Tibial artery (tissue), 4 donors: ENCODE measurements around the gene MBD2.

ENCODE experiments used
- DNase-seq, 2 donors: peaks; one replicate each; pipeline ENCODE4 v3.0.0-alpha.2; 2019
- H3K27ac ChIP-seq, 2 donors: fragments of 200-600 bp; sonication (generic) in 1 of 2; 1 replicate in 1 of 2; 2 replicates in 1 of 2; pipeline ENCODE4 v1.5.1; 2018 to 2019; ENCODE audit warnings: mild to moderate bottlenecking in 1 of 2
- H3K27me3 ChIP-seq, 2 donors: fragments of 200-600 bp; sonication (generic) in 1 of 2; one replicate each; pipeline versions ENCODE4 v1.5.1 to v1.6.0; 2016 to 2019
- H3K36me3 ChIP-seq, 3 donors: fragments of 200-600 bp; sonication (generic) in 2 of 3; one replicate each; pipeline ENCODE4 v1.5.1; 2016 to 2019; ENCODE audit warnings: mild to moderate bottlenecking in 2 of 3
- H3K4me1 ChIP-seq, 4 donors: fragments of 200-600 bp; sonication (generic) in 2 of 4; 1 replicate in 3 of 4; 2 replicates in 1 of 4; pipeline ENCODE4 v1.5.1; 2016 to 2019
- H3K4me3 ChIP-seq, 2 donors: fragments of 200-600 bp; sonication (generic) in 1 of 2; 1 replicate in 1 of 2; 2 replicates in 1 of 2; pipeline ENCODE4 v1.5.1; 2018 to 2019; ENCODE audit warnings: mild to moderate bottlenecking in 2 of 2
- H3K9me3 ChIP-seq, 3 donors: fragments of 200-600 bp; sonication (generic) in 1 of 3; one replicate each; pipeline ENCODE4 v1.5.1; 2016 to 2019
- intact Hi-C: fragments of 100-400 bp; cut with DNase I; formaldehyde crosslinking; loops from one replicate; pipeline ENCODE4 v1.15.0; 2023; ENCODE audit warnings: low total_unique reads
- TF ChIP-seq, protein P1 (sequence below), 2 experiments: fragments of 200-600 bp in 1 of 2; fragments of 450-650 bp in 1 of 2; IDR thresholded peaks; one replicate each; pipeline ENCODE4 v1.5.1; 2017 to 2019; ENCODE audit warnings: antibody characterized with exemption in 2 of 2, mild to moderate bottlenecking in 1 of 2, moderate library complexity in 1 of 2

Gene MBD2

GRCh38 chr18:54140641-54141040 is 83.8 kb downstream of the MBD2 start:
- H3K4me1 ChIP-seq, result no peaks in the 10 kb centered on the region
- no peak overlapping the region for H3K4me3 ChIP-seq
- H3K27me3 ChIP-seq, result no peaks in the 10 kb centered on the region
- intact Hi-C loops, result no loop called here
- H3K36me3 ChIP-seq, result peaks cover 0 to 15% (median 13%) of the 10 kb centered on the region in 3 donors
- DNase-seq, result no peak
- H3K27ac ChIP-seq, result no peak overlapping the region
- H3K9me3 ChIP-seq, result no peaks in the 10 kb centered on the region
- TF ChIP-seq, protein P1, sequence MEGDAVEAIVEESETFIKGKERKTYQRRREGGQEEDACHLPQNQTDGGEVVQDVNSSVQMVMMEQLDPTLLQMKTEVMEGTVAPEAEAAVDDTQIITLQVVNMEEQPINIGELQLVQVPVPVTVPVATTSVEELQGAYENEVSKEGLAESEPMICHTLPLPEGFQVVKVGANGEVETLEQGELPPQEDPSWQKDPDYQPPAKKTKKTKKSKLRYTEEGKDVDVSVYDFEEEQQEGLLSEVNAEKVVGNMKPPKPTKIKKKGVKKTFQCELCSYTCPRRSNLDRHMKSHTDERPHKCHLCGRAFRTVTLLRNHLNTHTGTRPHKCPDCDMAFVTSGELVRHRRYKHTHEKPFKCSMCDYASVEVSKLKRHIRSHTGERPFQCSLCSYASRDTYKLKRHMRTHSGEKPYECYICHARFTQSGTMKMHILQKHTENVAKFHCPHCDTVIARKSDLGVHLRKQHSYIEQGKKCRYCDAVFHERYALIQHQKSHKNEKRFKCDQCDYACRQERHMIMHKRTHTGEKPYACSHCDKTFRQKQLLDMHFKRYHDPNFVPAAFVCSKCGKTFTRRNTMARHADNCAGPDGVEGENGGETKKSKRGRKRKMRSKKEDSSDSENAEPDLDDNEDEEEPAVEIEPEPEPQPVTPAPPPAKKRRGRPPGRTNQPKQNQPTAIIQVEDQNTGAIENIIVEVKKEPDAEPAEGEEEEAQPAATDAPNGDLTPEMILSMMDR (IDR thresholded peaks at IDR 0.05), result no peak

GRCh38 chr18:54135216-54135615 is 89.3 kb downstream of the MBD2 start:
- Histone ChIP-seq H3K27ac (no peak overlapping the region), H3K9me3 (no peaks in the 10 kb centered on the region), H3K36me3 (peaks cover 0 to 12% (median 10%) of the 10 kb centered on the region in 3 donors), H3K27me3 (no peaks in the 10 kb centered on the region), H3K4me1 (no peaks in the 10 kb centered on the region), H3K4me3 (no peak overlapping the region)
- no peak for DNase-seq
- TF ChIP-seq, protein P1 (IDR thresholded peaks at IDR 0.05), result no peak
- intact Hi-C loops, result no loop called here

DNA sequence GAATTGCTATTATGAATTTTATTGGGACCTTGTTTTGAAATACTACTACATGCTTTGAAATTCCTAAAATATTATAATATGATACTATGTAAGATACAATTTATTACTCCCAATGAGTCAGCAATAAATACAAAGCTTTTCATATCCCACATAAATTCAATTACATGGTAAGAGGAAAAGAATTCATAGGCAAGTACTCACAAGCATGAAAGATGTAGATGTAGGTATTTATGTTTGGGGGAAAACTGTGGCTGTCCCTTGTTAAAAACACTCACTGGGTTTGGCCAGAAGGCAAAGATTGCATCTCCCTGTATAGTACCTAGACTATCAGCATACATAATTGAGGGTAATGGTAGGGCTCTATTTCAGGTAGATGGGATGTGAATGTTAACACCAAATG is 90.4 kb downstream of the MBD2 start:
- Histone ChIP-seq H3K4me1 (no peaks in the 10 kb centered on the region), H3K27ac (no peak overlapping the region), H3K9me3 (no peaks in the 10 kb centered on the region), H3K36me3 (no peaks in the 10 kb centered on the region), H3K27me3 (no peaks in the 10 kb centered on the region), H3K4me3 (no peak overlapping the region)
- no peak for DNase-seq
- TF ChIP-seq, protein P1 (IDR thresholded peaks at IDR 0.05), result no peak
- intact Hi-C loops, result no loop called here

GRCh38 chr18:54130631-54131030 is 93.8 kb downstream of the MBD2 start:
- no peaks in the 10 kb centered on the region for H3K27me3 ChIP-seq
- no peaks in the 10 kb centered on the region for H3K9me3 ChIP-seq
- no peaks in the 10 kb centered on the region for H3K36me3 ChIP-seq
- TF ChIP-seq, protein P1 (IDR thresholded peaks at IDR 0.05), result no peak
- no peaks in the 10 kb centered on the region for H3K4me1 ChIP-seq
- intact Hi-C loops, result no loop called here
- no peak for DNase-seq
- H3K27ac ChIP-seq, result no peak overlapping the region
- no peak overlapping the region for H3K4me3 ChIP-seq

GRCh38 chr18:54130177-54130576 is 94.3 kb downstream of the MBD2 start:
- no peak for DNase-seq
- Histone ChIP-seq H3K27me3 (no peaks in the 10 kb centered on the region), H3K27ac (no peak overlapping the region), H3K36me3 (no peaks in the 10 kb centered on the region), H3K4me1 (no peaks in the 10 kb centered on the region), H3K9me3 (no peaks in the 10 kb centered on the region), H3K4me3 (no peak overlapping the region)
- intact Hi-C loops, result no loop called here
- TF ChIP-seq, protein P1 (IDR thresholded peaks at IDR 0.05), result no peak

GRCh38 chr18:54129448-54130067 is 94.9 kb downstream of the MBD2 start:
- Histone ChIP-seq H3K36me3 (no peaks in the 10 kb centered on the region), H3K4me3 (no peak overlapping the region), H3K27me3 (no peaks in the 10 kb centered on the region), H3K9me3 (no peaks in the 10 kb centered on the region), H3K27ac (no peak overlapping the region), H3K4me1 (no peaks in the 10 kb centered on the region)
- TF ChIP-seq, protein P1 (IDR thresholded peaks at IDR 0.05), result no peak
- intact Hi-C loops, result no loop called here
- DNase-seq, result no peak
